Measurements from ENCODE around the gene ZNG1A.
"Not testable (repeated sequence)": the region's sequence is repeated elsewhere in the genome, so short reads cannot be mapped to it uniquely, and the experiment has no call there.

The ZNG1A gene

GRCh38 chr9:223152-223551 is 44.3 kb upstream of the ZNG1A start:
- Histone ChIP-seq H3K79me2 (ENCODE audit: control insufficient read depth, insufficient read depth, low read length, poor library complexity) (no peaks in the 10 kb centered on the region), H3K23ac (ENCODE audit: low read length) (no peak overlapping the region), H2BK5ac (ENCODE audit: low read depth, low read length, poor library complexity) (no peak overlapping the region), H3K27ac (ENCODE audit: low read depth, low read length) (no peak overlapping the region), H3K9me3 (ENCODE audit: insufficient read depth, low read depth, low read length) (no peaks in the 10 kb centered on the region), H2BK120ac (ENCODE audit: insufficient read depth, low read length, poor library complexity) (no peak overlapping the region), H3K9ac (ENCODE audit: low read length) (no peak overlapping the region), H4K8ac (ENCODE audit: low read depth, low read length) (no peak overlapping the region), H3K4me1 (ENCODE audit: control insufficient read depth in 1 of 2, insufficient read depth in 2 of 2, low read length in 2 of 2) (peaks cover 3 to 4% of the 10 kb centered on the region in 2 experiments), H3K36me3 (ENCODE audit: control insufficient read depth in 1 of 2, insufficient read depth in 2 of 2, low read length in 2 of 2) (no peaks in the 10 kb centered on the region), H3K79me1 (ENCODE audit: low read length) (no peaks in the 10 kb centered on the region), H4K91ac (ENCODE audit: low read depth, low read length) (no peak overlapping the region), H2AK5ac (ENCODE audit: low read length) (no peak overlapping the region), H2AFZ (ENCODE audit: insufficient read depth, low read length, poor library complexity) (no peak overlapping the region), H3K4me3 (ENCODE audit: low read depth, low read length) (no peak overlapping the region), H3K4ac (ENCODE audit: low read depth, low read length) (no peak overlapping the region), H4K12ac (ENCODE audit: low read depth, low read length) (no peak overlapping the region), H3K4me2 (ENCODE audit: low read length) (no peak overlapping the region), H3K14ac (ENCODE audit: low read length) (no peak overlapping the region), H3K18ac (ENCODE audit: low read length) (no peak overlapping the region), H3K27me3 (ENCODE audit: insufficient read depth, low read length) (no peaks in the 10 kb centered on the region), H2BK12ac (ENCODE audit: low read length) (no peak overlapping the region)
- no peak for DNase-seq
- WGBS (ENCODE audit: extremely low coverage, insufficient coverage, insufficient read length): no CpG with 5 or more reads among the region's 3 CpGs

GRCh38 chr9:221989-222776 is 43.3 kb upstream of the ZNG1A start:
- Histone ChIP-seq H4K91ac (ENCODE audit: low read depth, low read length) (no peak overlapping the region), H4K8ac (ENCODE audit: low read depth, low read length) (no peak overlapping the region)

GRCh38 chr9:219670-220365 is 41.0 kb upstream of the ZNG1A start:
- Histone ChIP-seq H3K4me2 (ENCODE audit: low read length) (no peak overlapping the region), H3K14ac (ENCODE audit: low read length) (no peak overlapping the region), H2BK12ac (ENCODE audit: low read length) (no peak overlapping the region), H3K18ac (ENCODE audit: low read length) (no peak overlapping the region), H3K79me1 (ENCODE audit: low read length) (peaks cover 3% of the 10 kb centered on the region), H2AFZ (ENCODE audit: insufficient read depth, low read length, poor library complexity) (no peak overlapping the region), H3K79me2 (ENCODE audit: control insufficient read depth, insufficient read depth, low read length, poor library complexity) (peaks cover under 1% of the 10 kb centered on the region), H2BK5ac (ENCODE audit: low read depth, low read length, poor library complexity) (no peak overlapping the region), H3K27me3 (ENCODE audit: insufficient read depth, low read length) (no peaks in the 10 kb centered on the region), H3K4me1 (ENCODE audit: control insufficient read depth in 1 of 2, insufficient read depth in 2 of 2, low read length in 2 of 2) (peaks cover 3 to 4% of the 10 kb centered on the region in 2 experiments), H2AK5ac (ENCODE audit: low read length) (no peak overlapping the region), H2BK120ac (ENCODE audit: insufficient read depth, low read length, poor library complexity) (no peak overlapping the region), H4K8ac (ENCODE audit: low read depth, low read length) (no peak overlapping the region), H4K12ac (ENCODE audit: low read depth, low read length) (no peak overlapping the region), H4K91ac (ENCODE audit: low read depth, low read length) (no peak overlapping the region), H3K4me3 (ENCODE audit: low read depth, low read length) (no peak overlapping the region), H3K23ac (ENCODE audit: low read length) (no peak overlapping the region), H3K4ac (ENCODE audit: low read depth, low read length) (no peak overlapping the region), H3K27ac (ENCODE audit: low read depth, low read length) (no peak overlapping the region), H3K36me3 (ENCODE audit: control insufficient read depth in 1 of 2, insufficient read depth in 2 of 2, low read length in 2 of 2) (no peaks in the 10 kb centered on the region), H3K9ac (ENCODE audit: low read length) (no peak overlapping the region), H3K9me3 (ENCODE audit: insufficient read depth, low read depth, low read length) (no peaks in the 10 kb centered on the region)
- no peak for DNase-seq
- WGBS (ENCODE audit: extremely low coverage, insufficient coverage, insufficient read length): no CpG with 5 or more reads among the region's 7 CpGs

More at GRCh38 chr9:221989-222776, 43.3 kb upstream of the ZNG1A start:
- no peak overlapping the region for H2AK5ac ChIP-seq (ENCODE audit: low read length)
- no peak overlapping the region for H2BK5ac ChIP-seq (ENCODE audit: low read depth, low read length, poor library complexity)
- H3K27me3 ChIP-seq (ENCODE audit: insufficient read depth, low read length): no peaks in the 10 kb centered on the region
- H3K23ac ChIP-seq (ENCODE audit: low read length): no peak overlapping the region
- peaks cover 3 to 4% of the 10 kb centered on the region in 2 experiments for H3K4me1 ChIP-seq (ENCODE audit: control insufficient read depth in 1 of 2, insufficient read depth in 2 of 2, low read length in 2 of 2)
- no peak overlapping the region for H4K12ac ChIP-seq (ENCODE audit: low read depth, low read length)
- H3K14ac ChIP-seq (ENCODE audit: low read length): no peak overlapping the region
- no peak overlapping the region for H3K4ac ChIP-seq (ENCODE audit: low read depth, low read length)
- H2BK120ac ChIP-seq (ENCODE audit: insufficient read depth, low read length, poor library complexity): no peak overlapping the region
- no CpG with 5 or more reads among the region's 6 CpGs for WGBS (ENCODE audit: extremely low coverage, insufficient coverage, insufficient read length)
- no peak for DNase-seq
- H3K79me1 ChIP-seq (ENCODE audit: low read length): no peaks in the 10 kb centered on the region
- H3K18ac ChIP-seq (ENCODE audit: low read length): no peak overlapping the region
- H3K4me2 ChIP-seq (ENCODE audit: low read length): no peak overlapping the region
- H3K36me3 ChIP-seq (ENCODE audit: control insufficient read depth in 1 of 2, insufficient read depth in 2 of 2, low read length in 2 of 2): no peaks in the 10 kb centered on the region
- no peak overlapping the region for H3K27ac ChIP-seq (ENCODE audit: low read depth, low read length)
- H3K9me3 ChIP-seq (ENCODE audit: insufficient read depth, low read depth, low read length): no peaks in the 10 kb centered on the region
- H2AFZ ChIP-seq (ENCODE audit: insufficient read depth, low read length, poor library complexity): no peak overlapping the region
- no peaks in the 10 kb centered on the region for H3K79me2 ChIP-seq (ENCODE audit: control insufficient read depth, insufficient read depth, low read length, poor library complexity)
- no peak overlapping the region for H3K4me3 ChIP-seq (ENCODE audit: low read depth, low read length)
- H3K9ac ChIP-seq (ENCODE audit: low read length): no peak overlapping the region
- H2BK12ac ChIP-seq (ENCODE audit: low read length): no peak overlapping the region

- not testable (repeated sequence) for H2BK5ac ChIP-seq (ENCODE audit: low read depth, low read length, poor library complexity); H4K91ac ChIP-seq (ENCODE audit: low read depth, low read length); H2AK5ac ChIP-seq (ENCODE audit: low read length); H2BK120ac ChIP-seq (ENCODE audit: insufficient read depth, low read length, poor library complexity); H3K4me2 ChIP-seq (ENCODE audit: low read length); H4K8ac ChIP-seq (ENCODE audit: low read depth, low read length); H3K23ac ChIP-seq (ENCODE audit: low read length); H3K9me3 ChIP-seq (ENCODE audit: insufficient read depth, low read depth, low read length); H2AFZ ChIP-seq (ENCODE audit: insufficient read depth, low read length, poor library complexity); DNase-seq; H3K79me1 ChIP-seq (ENCODE audit: low read length); H3K79me2 ChIP-seq (ENCODE audit: control insufficient read depth, insufficient read depth, low read length, poor library complexity); H3K4me1 ChIP-seq (ENCODE audit: control insufficient read depth in 1 of 2, insufficient read depth in 2 of 2, low read length in 2 of 2); H3K36me3 ChIP-seq (ENCODE audit: control insufficient read depth in 1 of 2, insufficient read depth in 2 of 2, low read length in 2 of 2); H3K18ac ChIP-seq (ENCODE audit: low read length); H3K14ac ChIP-seq (ENCODE audit: low read length); H3K4ac ChIP-seq (ENCODE audit: low read depth, low read length); H3K9ac ChIP-seq (ENCODE audit: low read length); H2BK12ac ChIP-seq (ENCODE audit: low read length); H3K27me3 ChIP-seq (ENCODE audit: insufficient read depth, low read length); H3K4me3 ChIP-seq (ENCODE audit: low read depth, low read length); H3K27ac ChIP-seq (ENCODE audit: low read depth, low read length); H4K12ac ChIP-seq (ENCODE audit: low read depth, low read length)
- WGBS (ENCODE audit: extremely low coverage, insufficient coverage, insufficient read length): no CpG with 5 or more reads among the region's 7 CpGs
Observed at GRCh38 chr9:219036-219435, 40.2 kb upstream of the ZNG1A start.
